HepG2 (cell line): ENCODE measurements around the gene TSPAN13. TPM values are rescaled to one million over a fixed set of nuclear protein-coding genes. Genes with fewer than 3 reads are reported as not detected.

Source experiments
- ATAC-seq: fragments of 200-7000 bp; cut with Tn5 transposase; 3 replicates; pipeline ENCODE4 v1.9.1; 2020; ENCODE audit warnings: mild to moderate bottlenecking, moderate library complexity
- BruUV-seq: library from RNA; stranded (reverse); fragments of 400-500 nt; replicated peaks from 2 replicates; lab custom pipeline; 2021; lab: Mats Ljungman, UMichigan
- CTCF ChIA-PET: fragments of 300-600 bp; formaldehyde crosslinking; extraction: SDS; loops from one replicate; lab custom pipeline; 2021; ENCODE audit warnings: low total read pairs, inconsistent platforms, low intra/inter-chr PET ratio; lab: Yijun Ruan, JAX
- POLR2A ChIA-PET: fragments of 350-600 bp; sonication (Branson Sonifier 250); formaldehyde crosslinking; loops from one replicate; lab custom pipeline; 2020; ENCODE audit warnings: antibody characterized with exemption, inconsistent platforms; lab: Yijun Ruan, JAX
- DNase-seq: peaks from one replicate; pipeline ENCODE4 v3.0.0-alpha.2; 2015; ENCODE audit warnings: low spot score
- FAIRE-seq: peaks from 3 replicates; lab custom pipeline; 2011; peaks lifted over from hg19 to GRCh38; lab: Jason Lieb, UNC
- H2AFZ ChIP-seq: one replicate; pipeline ENCODE4 v1.6.1; 2011; ENCODE audit warnings: low read length, inconsistent platforms
- H3K27ac ChIP-seq: fragments of 300-600 bp; 3 replicates; pipeline ENCODE4 v1.8.0; 2011; ENCODE audit warnings: mixed run types, mild to moderate bottlenecking, mixed read lengths, low read length, inconsistent platforms; ENCODE audit not compliant: insufficient read depth; ENCODE audit errors: extremely low read length
- H3K27me3 ChIP-seq, 2 experiments: fragments of 200-600 bp in 1 of 2; 2 replicates in 1 of 2; 3 replicates in 1 of 2; pipeline versions ENCODE4 v1.6.0 to v1.8.0; 2011; ENCODE audit warnings: low read length in 2 of 2, mild to moderate bottlenecking in 2 of 2, moderate library complexity in 2 of 2, inconsistent platforms in 1 of 2; ENCODE audit not compliant: insufficient read depth in 2 of 2, control insufficient read depth in 1 of 2
- H3K36me3 ChIP-seq, 2 experiments: fragments of 200-600 bp in 1 of 2; replicated peaks in 1 of 2; 2 replicates in 1 of 2; 3 replicates in 1 of 2; pipeline versions ENCODE4 v1.5.1 to v1.8.0; 2011; ENCODE audit warnings: low read length in 2 of 2, inconsistent platforms in 1 of 2; ENCODE audit not compliant: insufficient read depth in 2 of 2, control insufficient read depth in 1 of 2
- H3K4me1 ChIP-seq: 2 replicates; pipeline ENCODE4 v1.5.1; 2012; ENCODE audit warnings: low read length, inconsistent platforms; ENCODE audit not compliant: insufficient read depth
- H3K4me2 ChIP-seq: 2 replicates; pipeline ENCODE4 v1.6.0; 2011; ENCODE audit warnings: low read depth, low read length, inconsistent platforms
- H3K4me3 ChIP-seq, 3 experiments: fragments of 200-600 bp in 1 of 3; sonication (generic), shearing (Covaris generic) in 1 of 3; replicated peaks in 1 of 3; 2 replicates each; pipeline ENCODE4 v1.5.1; 2011 to 2016; ENCODE audit warnings: low read length in 3 of 3, inconsistent platforms in 2 of 3, low read depth in 2 of 3, mild to moderate bottlenecking in 2 of 3, control low read depth in 1 of 3, mixed read lengths in 1 of 3; ENCODE audit not compliant: insufficient read depth in 1 of 3
- H3K79me2 ChIP-seq: one replicate; pipeline ENCODE4 v1.6.1; 2011; ENCODE audit warnings: low read length, inconsistent platforms; ENCODE audit not compliant: insufficient read depth
- H3K9ac ChIP-seq: 2 replicates; pipeline ENCODE4 v1.6.0; 2011; ENCODE audit warnings: mild to moderate bottlenecking, low read depth, low read length, inconsistent platforms; ENCODE audit not compliant: insufficient read depth
- H3K9me3 ChIP-seq: 2 replicates; pipeline ENCODE4 v1.5.1; 2012; ENCODE audit warnings: mild to moderate bottlenecking, low read length
- H4K20me1 ChIP-seq: 2 replicates; pipeline ENCODE4 v1.6.0; 2011; ENCODE audit warnings: inconsistent platforms, mild to moderate bottlenecking, low read length, moderate library complexity; ENCODE audit not compliant: insufficient read depth
- CENPBD1 ChIP-seq: sonication (generic); formaldehyde crosslinking; IDR thresholded peaks from 2 replicates; pipeline ENCODE4 v1.8.0; 2022; ENCODE audit warnings: missing genetic modification reagents, low read depth, mild to moderate bottlenecking, borderline replicate concordance
- FOXO1 ChIP-seq: sonication (generic); formaldehyde crosslinking; IDR thresholded peaks from 2 replicates; pipeline ENCODE4 v1.4.0; 2020; ENCODE audit warnings: missing genetic modification reagents
- GLMP ChIP-seq: sonication (generic); formaldehyde crosslinking; IDR thresholded peaks from 2 replicates; pipeline ENCODE4 v1.9.0; 2021; ENCODE audit warnings: missing genetic modification reagents, mild to moderate bottlenecking, borderline replicate concordance
- HNRNPUL1 ChIP-seq: fragments of 200-400 bp; formaldehyde crosslinking; IDR thresholded peaks from 2 replicates; pipeline ENCODE4 v1.6.1; 2017; ENCODE audit warnings: low read depth, mild to moderate bottlenecking, low read length, moderate library complexity
- MTERF4 ChIP-seq: sonication (generic); formaldehyde crosslinking; IDR thresholded peaks from 2 replicates; pipeline ENCODE4 v1.8.0; 2023; ENCODE audit warnings: mild to moderate bottlenecking, missing genetic modification reagents
- PREB ChIP-seq: sonication (generic); formaldehyde crosslinking; IDR thresholded peaks from 2 replicates; pipeline ENCODE4 v1.4.0; 2020; ENCODE audit warnings: missing genetic modification reagents
- TCF7L2 ChIP-seq: IDR thresholded peaks from 2 replicates; pipeline ENCODE4 v1.6.1; 2011; ENCODE audit warnings: mild to moderate bottlenecking, low read depth, low read length, moderate library complexity
- ZBTB37 ChIP-seq: sonication (generic); formaldehyde crosslinking; IDR thresholded peaks from 2 replicates; pipeline ENCODE4 v1.4.0; 2020; ENCODE audit warnings: mild to moderate bottlenecking, missing genetic modification reagents
- ZNF337 ChIP-seq: sonication (generic); formaldehyde crosslinking; IDR thresholded peaks from 2 replicates; pipeline ENCODE4 v1.5.1; 2020; ENCODE audit warnings: missing genetic modification reagents, low read depth, mild to moderate bottlenecking, borderline replicate concordance
- ZNF510 ChIP-seq: sonication (generic); formaldehyde crosslinking; IDR thresholded peaks from 2 replicates; pipeline ENCODE4 v1.4.0; 2020; ENCODE audit warnings: low read depth, mild to moderate bottlenecking, missing genetic modification reagents
- WGBS: methylation state at CpG from one replicate; pipeline ENCODE4 v1.1.6; 2017; ENCODE audit warnings: low lambda C conversion rate; 5-methylcytosine and 5-hydroxymethylcytosine counted together
- in situ Hi-C: cut with HindIII; loops from 2 replicates; pipeline ENCODE4 v1.10.0; 2017; ENCODE audit warnings: low pct_unique_long_range_greater_than_20kb; ENCODE audit not compliant: extremely low pct_ligation_motif_present
- intact Hi-C: fragments of 100-400 bp; cut with micrococcal nuclease; formaldehyde crosslinking; loops from one replicate; pipeline ENCODE4 v1.10.0; 2022; ENCODE audit not compliant: unreplicated experiment
- polyA plus RNA-seq, 8 experiments: library from polyadenylated mRNA; depleted of rRNA in 3 of 8; stranded (reverse) in 7 of 8; unstranded in 1 of 8; fragments of >200 nt; fragmentation: Illumina TruSeq in 4 of 8; extraction: Trizol in 4 of 8; gene quantifications; 2 replicates each; pipeline versions ENCODE4 v1.2.1 to v1.2.3, GENCODE V29; 2011 to 2016; ENCODE audit warnings: low read depth in 4 of 8, missing spikeins in 1 of 8, mixed read lengths in 1 of 8; ENCODE audit not compliant: insufficient read depth in 1 of 8
- total RNA-seq, 5 experiments: library from RNA; depleted of rRNA; stranded (reverse); fragments of >200 nt; fragmentation: Illumina TruSeq; extraction: Trizol; gene quantifications; 2 replicates each; pipeline ENCODE4 v1.2.3, GENCODE V29; 2016; ENCODE audit warnings: low read depth in 1 of 5
- TF ChIP-seq, protein P1 (sequence below): sonication (generic); formaldehyde crosslinking; IDR thresholded peaks from 2 replicates; pipeline ENCODE4 v1.4.0; 2020; ENCODE audit warnings: mild to moderate bottlenecking, missing genetic modification reagents
- TF ChIP-seq, protein P2 (sequence below): fragments of 450-650 bp; IDR thresholded peaks from 2 replicates; pipeline ENCODE4 v1.6.1; 2016

TSPAN13 gene
- total and polyA plus RNA-seq, 2 of the 13 experiments (the other 11 are each of a cell fraction or from before 2014, with no cell fraction given): 5.8 to 6.2 TPM

GRCh38 chr7:16741676-16742075 is 11.9 kb upstream of the TSPAN13 start:
- POLR2A ChIA-PET: no interaction called here
- H3K79me2 ChIP-seq: no peaks in the 10 kb centered on the region
- no peaks in the 10 kb centered on the region for H3K9me3 ChIP-seq
- no TSS peak for BruUV-seq
- H3K4me3 ChIP-seq: no peak overlapping the region
- no peaks in the 10 kb centered on the region for H4K20me1 ChIP-seq
- no peaks in the 10 kb centered on the region for H3K36me3 ChIP-seq
- in situ Hi-C loops: no loop called here
- H3K27ac ChIP-seq: no peak overlapping the region
- H3K9ac ChIP-seq: no peak overlapping the region
- WGBS: 50% methylated on average over 1 of the region's 1 CpG
- H3K4me2 ChIP-seq: no peak overlapping the region
- intact Hi-C loops: no loop called here
- H3K27me3 ChIP-seq: no peaks in the 10 kb centered on the region
- DNase-seq (no peak), ATAC-seq (no peak), FAIRE-seq (no peak)
- 0 out of 2 replicates have a peak, but pooled peaks cover 6% of the 10 kb centered on the region for H3K4me1 ChIP-seq
- H2AFZ ChIP-seq: no peak overlapping the region
- CTCF ChIA-PET: no interaction called here
- TF ChIP-seq GLMP: no peak
- TF ChIP-seq HNRNPUL1: no peak
- no peak for TF ChIP-seq FOXO1
- TF ChIP-seq ZNF510: no peak
- TF ChIP-seq, protein P1, sequence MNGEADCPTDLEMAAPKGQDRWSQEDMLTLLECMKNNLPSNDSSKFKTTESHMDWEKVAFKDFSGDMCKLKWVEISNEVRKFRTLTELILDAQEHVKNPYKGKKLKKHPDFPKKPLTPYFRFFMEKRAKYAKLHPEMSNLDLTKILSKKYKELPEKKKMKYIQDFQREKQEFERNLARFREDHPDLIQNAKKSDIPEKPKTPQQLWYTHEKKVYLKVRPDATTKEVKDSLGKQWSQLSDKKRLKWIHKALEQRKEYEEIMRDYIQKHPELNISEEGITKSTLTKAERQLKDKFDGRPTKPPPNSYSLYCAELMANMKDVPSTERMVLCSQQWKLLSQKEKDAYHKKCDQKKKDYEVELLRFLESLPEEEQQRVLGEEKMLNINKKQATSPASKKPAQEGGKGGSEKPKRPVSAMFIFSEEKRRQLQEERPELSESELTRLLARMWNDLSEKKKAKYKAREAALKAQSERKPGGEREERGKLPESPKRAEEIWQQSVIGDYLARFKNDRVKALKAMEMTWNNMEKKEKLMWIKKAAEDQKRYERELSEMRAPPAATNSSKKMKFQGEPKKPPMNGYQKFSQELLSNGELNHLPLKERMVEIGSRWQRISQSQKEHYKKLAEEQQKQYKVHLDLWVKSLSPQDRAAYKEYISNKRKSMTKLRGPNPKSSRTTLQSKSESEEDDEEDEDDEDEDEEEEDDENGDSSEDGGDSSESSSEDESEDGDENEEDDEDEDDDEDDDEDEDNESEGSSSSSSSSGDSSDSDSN (CRISPR knock-in tag): no peak
- TF ChIP-seq TCF7L2: no peak
- no peak for TF ChIP-seq MTERF4 (CRISPR knock-in tag)
- TF ChIP-seq CENPBD1: no peak
- no peak for TF ChIP-seq PREB (CRISPR knock-in tag)
- TF ChIP-seq, protein P2, sequence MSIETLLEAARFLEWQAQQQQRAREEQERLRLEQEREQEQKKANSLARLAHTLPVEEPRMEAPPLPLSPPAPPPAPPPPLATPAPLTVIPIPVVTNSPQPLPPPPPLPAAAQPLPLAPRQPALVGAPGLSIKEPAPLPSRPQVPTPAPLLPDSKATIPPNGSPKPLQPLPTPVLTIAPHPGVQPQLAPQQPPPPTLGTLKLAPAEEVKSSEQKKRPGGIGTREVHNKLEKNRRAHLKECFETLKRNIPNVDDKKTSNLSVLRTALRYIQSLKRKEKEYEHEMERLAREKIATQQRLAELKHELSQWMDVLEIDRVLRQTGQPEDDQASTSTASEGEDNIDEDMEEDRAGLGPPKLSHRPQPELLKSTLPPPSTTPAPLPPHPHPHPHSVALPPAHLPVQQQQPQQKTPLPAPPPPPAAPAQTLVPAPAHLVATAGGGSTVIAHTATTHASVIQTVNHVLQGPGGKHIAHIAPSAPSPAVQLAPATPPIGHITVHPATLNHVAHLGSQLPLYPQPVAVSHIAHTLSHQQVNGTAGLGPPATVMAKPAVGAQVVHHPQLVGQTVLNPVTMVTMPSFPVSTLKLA: no peak
- no peak for TF ChIP-seq ZNF337
- no peak for TF ChIP-seq ZBTB37 (CRISPR knock-in tag)
